ENCODE data around the gene RASL11B. TPM values are rescaled to one million over a fixed set of nuclear protein-coding genes. Genes with fewer than 3 reads are reported as not detected.
A peak's percentile ranks its signal among the peaks of the same experiment; 100 is the strongest.

The RASL11B gene
- total RNA-seq, 4 donors from 2014 or later: 1.3 to 2.5 (median 1.7) TPM

- Histone ChIP-seq H3K36me3 (no peaks in the 10 kb centered on the region), H3K27me3 (no peaks in the 10 kb centered on the region), H3K4me1 (peaks cover 6% of the 10 kb centered on the region), H3K4me3 (no peak overlapping the region), H3K27ac (no peak overlapping the region), H3K9me3 (no peaks in the 10 kb centered on the region)
- TF ChIP-seq EP300 (IDR thresholded peaks at IDR 0.05) (no peak), CTCF (IDR thresholded peaks at IDR 0.05) (peak in 1 of 2 donors; percentile 61)
- peak; percentile 66 to 85 for DNase-seq (ENCODE audit: low spot score in 2 of 2)
- 6% methylated on average over 3 of the region's 3 CpGs for WGBS
These were observed 49.7 kb downstream of the RASL11B start for GRCh38 chr4:52911684-52912294.

- 73% methylated on average over 2 of the region's 2 CpGs for WGBS
- Histone ChIP-seq H3K27ac (no peak overlapping the region), H3K36me3 (no peaks in the 10 kb centered on the region)
These were observed 50.5 kb downstream of the RASL11B start for GRCh38 chr4:52912608-52913007.

GRCh38 chr4:52914051-52914605 lies 52.0 kb downstream of the RASL11B start:
- no peak for DNase-seq (ENCODE audit: low spot score in 2 of 2)
- no peaks in the 10 kb centered on the region for H3K9me3 ChIP-seq
- 78% methylated on average over 3 of the region's 3 CpGs for WGBS
- H3K4me1 ChIP-seq: peaks cover 6% of the 10 kb centered on the region
- TF ChIP-seq EP300 (IDR thresholded peaks at IDR 0.05) (no peak), POLR2AphosphoS5 (IDR thresholded peaks at IDR 0.05) (no peak), POLR2A (IDR thresholded peaks at IDR 0.05) (no peak), CTCF (IDR thresholded peaks at IDR 0.05) (no peak)
- H3K4me3 ChIP-seq: no peak overlapping the region
- no peaks in the 10 kb centered on the region for H3K27me3 ChIP-seq
- no peak overlapping the region for H3K27ac ChIP-seq
- H3K36me3 ChIP-seq: no peaks in the 10 kb centered on the region

More at GRCh38 chr4:52912608-52913007, 50.5 kb downstream of the RASL11B start:
- H3K4me1 ChIP-seq: peaks cover 6% of the 10 kb centered on the region
- no peaks in the 10 kb centered on the region for H3K9me3 ChIP-seq
- H3K4me3 ChIP-seq: no peak overlapping the region
- no peaks in the 10 kb centered on the region for H3K27me3 ChIP-seq
- no peak for DNase-seq (ENCODE audit: low spot score in 2 of 2)
- TF ChIP-seq CTCF (IDR thresholded peaks at IDR 0.05) (no peak), EP300 (IDR thresholded peaks at IDR 0.05) (no peak), POLR2A (IDR thresholded peaks at IDR 0.05) (no peak), POLR2AphosphoS5 (IDR thresholded peaks at IDR 0.05) (no peak)

GRCh38 chr4:52915191-52915590 lies 53.1 kb downstream of the RASL11B start:
- H3K27me3 ChIP-seq: no peaks in the 10 kb centered on the region
- no peaks in the 10 kb centered on the region for H3K9me3 ChIP-seq
- H3K4me3 ChIP-seq: no peak overlapping the region
- H3K36me3 ChIP-seq: no peaks in the 10 kb centered on the region
- DNase-seq (ENCODE audit: low spot score in 2 of 2): no peak
- peaks cover 6% of the 10 kb centered on the region for H3K4me1 ChIP-seq
- no peak for TF ChIP-seq CTCF (IDR thresholded peaks at IDR 0.05)
- H3K27ac ChIP-seq: no peak overlapping the region

- Histone ChIP-seq H3K27ac (no peak overlapping the region), H3K4me1 (peaks cover 6% of the 10 kb centered on the region)
These were observed 53.7 kb downstream of the RASL11B start for GRCh38 chr4:52915730-52916300.

More at GRCh38 chr4:52915730-52916300, 53.7 kb downstream of the RASL11B start:
- Histone ChIP-seq H3K27me3 (no peaks in the 10 kb centered on the region), H3K4me3 (no peak overlapping the region), H3K9me3 (no peaks in the 10 kb centered on the region), H3K36me3 (no peaks in the 10 kb centered on the region)
- WGBS: 62% methylated on average over 2 of the region's 6 CpGs
- no peak for DNase-seq (ENCODE audit: low spot score in 2 of 2)
- TF ChIP-seq POLR2A (IDR thresholded peaks at IDR 0.05) (no peak), CTCF (IDR thresholded peaks at IDR 0.05) (no peak), EP300 (IDR thresholded peaks at IDR 0.05) (no peak)

Other genes starting within 250 kb of the RASL11B start
- gene USP46, start 203.0 kb upstream of the RASL11B start, total RNA-seq: 10 to 100 TPM in 2 of 4 donors, 1 to 10 TPM in 2; 8.4 to 17.5 (median 10.5) TPM
- gene ERVMER34-1, start 110.9 kb upstream of the RASL11B start, total RNA-seq: 1 to 10 TPM in 2 of 4 donors, under 1 TPM in 2; 0.72 to 1.8 (median 1.1) TPM

All from suprapubic skin (tissue), 4 donors.